ENCODE results near the gene FAM53A.

Gene FAM53A

DNA sequence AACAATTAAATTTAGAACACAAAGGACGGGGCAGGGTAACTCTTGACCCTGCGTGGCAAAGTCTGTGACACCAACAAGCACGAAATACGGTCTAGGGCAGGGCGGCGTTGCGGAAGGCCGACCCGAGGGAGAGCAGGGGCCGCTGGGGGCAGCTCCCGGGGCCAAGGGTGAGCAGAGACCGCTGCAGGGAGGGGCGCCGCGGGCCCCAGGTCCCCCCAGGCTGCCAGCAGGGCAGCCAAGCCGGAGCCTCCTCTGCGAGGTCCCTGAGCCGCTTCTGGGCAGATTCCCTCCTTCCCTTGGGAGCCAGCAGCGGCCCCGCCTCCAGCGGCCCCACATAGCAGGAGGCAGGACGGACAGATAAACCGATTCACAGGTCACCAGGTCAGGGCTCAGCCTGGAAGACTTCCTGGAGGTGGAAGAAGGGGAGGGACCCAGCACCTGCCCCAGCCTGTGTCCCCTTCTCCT lies 90.2 kb downstream of the FAM53A start:
- no peak for DNase-seq (ENCODE audit: low read depth in 2 of 2)

DNA sequence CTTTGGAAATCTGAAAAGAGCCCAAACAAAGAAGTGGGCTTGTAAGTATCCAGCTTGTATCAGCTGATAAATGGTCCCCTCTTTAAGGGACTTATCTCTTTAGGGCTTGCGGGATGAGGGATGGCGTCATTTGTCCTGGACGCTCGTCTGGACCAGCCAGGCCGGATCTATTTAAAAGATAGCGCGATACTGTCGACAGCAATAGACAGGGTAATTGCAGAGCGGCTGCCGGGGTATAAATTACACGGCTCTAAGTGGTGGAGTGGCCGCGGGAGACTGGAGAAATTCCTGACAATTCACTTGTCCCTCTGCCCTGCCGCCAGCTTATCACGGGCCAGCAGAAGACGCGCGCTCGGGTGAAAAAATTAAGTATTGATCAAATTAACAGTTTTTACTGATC lies 90.7 kb downstream of the FAM53A start:
- DNase-seq (ENCODE audit: low read depth in 2 of 2) = no peak

DNA sequence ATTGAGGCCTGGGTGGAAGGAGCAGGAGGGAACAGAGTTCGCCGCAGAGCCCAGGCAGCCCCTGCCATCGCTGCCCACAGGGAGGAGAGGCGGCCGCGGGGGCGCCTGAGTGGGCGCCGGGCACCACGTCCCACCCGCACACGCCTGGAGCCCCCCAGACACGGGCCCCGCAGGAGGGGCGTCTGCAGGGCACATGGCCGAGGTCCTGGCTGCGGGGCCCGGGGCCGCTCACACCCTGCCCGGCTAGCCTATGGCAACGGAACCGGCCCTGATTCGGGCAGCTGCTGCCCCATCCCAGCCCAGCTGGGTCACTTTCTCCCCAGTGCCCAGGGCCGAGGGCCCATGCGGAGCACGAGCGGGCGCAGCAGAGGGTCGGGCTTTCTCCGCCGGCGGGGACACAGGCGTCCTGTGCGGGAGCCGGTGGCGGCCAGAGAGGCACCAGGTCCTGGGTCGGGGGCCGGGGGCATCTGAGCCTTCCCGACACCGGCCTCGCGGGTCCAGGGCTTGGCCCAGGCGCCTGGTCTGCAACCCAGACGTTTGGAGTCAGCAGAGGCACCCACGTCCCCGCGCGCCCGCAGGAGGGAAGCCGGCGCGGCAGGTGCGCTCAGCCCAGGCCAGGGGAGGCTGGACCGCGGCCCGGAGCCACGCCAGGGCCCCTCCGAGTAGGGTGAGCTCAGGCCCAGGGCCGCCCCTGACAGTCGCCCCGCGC lies 91.2 kb downstream of the FAM53A start:
- no peak for DNase-seq (ENCODE audit: low read depth in 2 of 2)

DNA sequence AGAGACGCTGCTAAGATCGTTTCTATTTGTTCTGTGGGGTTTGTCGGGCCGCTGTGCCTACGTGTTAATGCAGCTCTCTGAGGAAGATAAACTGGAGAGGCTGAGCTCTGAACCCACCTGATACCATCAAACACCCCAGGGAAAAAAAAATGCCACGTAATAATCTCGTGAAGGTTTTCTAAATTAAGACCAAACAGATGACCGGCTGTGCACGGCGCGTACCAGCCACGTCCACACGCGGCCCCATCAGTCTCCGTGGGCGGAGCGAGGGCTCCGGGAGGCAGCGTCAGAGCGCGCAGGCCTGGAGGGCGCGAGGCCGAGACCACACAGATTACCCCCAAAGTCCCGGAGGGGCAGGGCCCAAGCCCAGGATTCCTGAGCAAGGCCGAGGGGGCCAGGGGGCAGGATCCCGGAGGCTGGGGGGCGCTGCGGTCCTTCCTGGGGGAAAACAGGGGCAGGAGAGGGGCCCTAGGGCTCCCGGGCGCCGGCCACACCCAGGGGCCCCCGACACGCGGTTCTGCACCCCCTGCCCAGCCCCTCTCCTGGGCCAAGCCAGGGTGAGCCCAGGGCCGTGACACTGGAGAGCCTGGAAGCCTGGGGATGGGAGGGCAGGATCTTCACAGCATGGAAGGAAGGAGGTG lies 91.9 kb downstream of the FAM53A start:
- DNase-seq (ENCODE audit: low read depth in 2 of 2) = no peak

- DNase-seq (ENCODE audit: low read depth in 2 of 2) = no peak
Observed at GRCh38 chr4:1591107-1591506, 93.0 kb downstream of the FAM53A start.

DNA sequence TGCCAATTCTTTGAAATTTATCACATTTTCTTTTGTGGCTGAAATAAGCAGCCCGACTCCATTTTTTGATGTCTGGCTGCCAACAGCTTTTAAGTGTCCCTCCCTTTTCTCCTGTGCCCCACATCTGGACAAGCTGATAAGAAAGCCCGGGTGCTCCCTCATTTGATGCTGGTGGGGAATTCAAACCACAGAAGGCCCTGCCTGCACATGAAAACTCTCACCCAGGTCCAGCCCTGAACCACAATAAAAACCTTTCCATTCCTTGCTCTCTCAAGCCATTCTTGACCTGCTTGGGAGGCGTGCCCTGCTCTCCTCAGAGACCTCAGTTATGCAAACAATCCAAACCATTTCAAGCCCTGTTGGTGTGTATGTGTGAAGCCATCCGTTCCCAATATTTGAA lies 93.9 kb downstream of the FAM53A start:
- DNase-seq (ENCODE audit: low read depth in 2 of 2) = no peak

Measured in activated CD8-positive, alpha-beta memory T cell treated with anti-CD3 and anti-CD28 coated beads for 4 hours (primary cell).